Stimulated activated CD4-positive, alpha-beta T cell treated with anti-CD3 and anti-CD28 coated beads, Interleukin-4, amount 100 ng/mL, for 48 hours (primary cell): ENCODE data around the gene OR10H2.
"Not testable (repeated sequence)": the region's sequence is repeated elsewhere in the genome, so short reads cannot be mapped to it uniquely, and the experiment has no call there.

Experiments used
- DNase-seq, 2 donors: peaks; one replicate each; pipeline ENCODE4 v3.0.0-alpha.2; 2020; ENCODE audit warnings: low read depth in 2 of 2

The OR10H2 gene

DNA sequence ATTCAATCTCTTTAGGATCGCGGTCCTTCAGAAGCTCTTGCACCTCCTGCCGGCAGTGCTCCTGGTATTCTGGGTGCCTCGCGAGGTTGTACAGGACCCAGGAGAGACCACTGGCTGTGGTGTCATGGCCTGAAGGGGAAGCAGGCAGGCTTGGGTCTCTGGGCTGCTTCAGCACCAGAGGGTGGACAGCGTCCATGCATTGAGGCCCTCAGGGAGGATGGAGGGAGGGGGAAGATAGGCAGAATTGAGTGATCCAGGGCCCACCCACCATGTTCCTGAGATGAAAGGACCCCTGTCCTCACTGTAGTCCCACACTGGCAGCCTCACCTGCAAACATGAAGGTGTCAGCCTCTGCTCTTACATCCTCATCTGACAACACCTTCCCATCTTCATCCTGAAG is 41.8 kb downstream of the OR10H2 start:
- no peak for DNase-seq

DNA sequence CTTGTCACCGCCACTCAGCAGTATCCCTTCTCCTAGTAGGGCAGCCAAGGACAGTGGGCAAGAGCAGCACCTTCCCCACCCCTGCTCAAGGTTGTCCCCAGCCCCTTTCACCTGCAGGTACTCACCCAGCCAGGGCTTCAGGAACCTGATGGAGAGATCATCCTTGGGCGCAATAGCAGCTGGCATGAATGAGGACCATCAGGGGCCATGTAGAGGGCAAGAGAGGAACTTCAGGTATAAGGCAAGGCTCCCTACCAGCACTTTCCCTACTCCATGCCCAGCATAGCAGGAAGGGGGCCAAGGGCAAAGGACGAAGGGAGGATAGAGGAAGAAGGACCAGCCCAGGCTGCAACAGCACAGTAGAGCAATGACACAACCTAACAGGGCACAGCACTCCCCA is 46.3 kb downstream of the OR10H2 start:
- DNase-seq, result not testable (repeated sequence)

DNA sequence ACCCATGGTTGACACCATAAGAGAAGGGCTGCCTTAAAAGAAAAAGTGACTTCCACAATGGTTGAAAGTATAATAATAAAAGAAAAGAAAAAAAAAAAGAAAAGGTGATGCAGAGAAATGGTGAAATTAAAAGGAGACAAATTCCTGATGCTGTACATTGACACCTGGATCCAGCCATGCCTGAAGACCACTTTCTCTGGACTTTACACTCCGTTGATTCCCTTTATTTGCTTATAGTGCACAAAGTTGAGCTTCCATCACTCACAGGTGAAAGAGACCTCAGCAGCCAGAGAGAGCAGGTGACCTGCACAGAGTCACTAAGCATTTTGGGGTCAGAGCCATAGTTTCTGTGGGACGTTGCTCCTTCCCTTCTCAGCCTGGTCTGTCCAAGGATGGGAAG is 47.4 kb downstream of the OR10H2 start:
- DNase-seq, result no peak

DNA sequence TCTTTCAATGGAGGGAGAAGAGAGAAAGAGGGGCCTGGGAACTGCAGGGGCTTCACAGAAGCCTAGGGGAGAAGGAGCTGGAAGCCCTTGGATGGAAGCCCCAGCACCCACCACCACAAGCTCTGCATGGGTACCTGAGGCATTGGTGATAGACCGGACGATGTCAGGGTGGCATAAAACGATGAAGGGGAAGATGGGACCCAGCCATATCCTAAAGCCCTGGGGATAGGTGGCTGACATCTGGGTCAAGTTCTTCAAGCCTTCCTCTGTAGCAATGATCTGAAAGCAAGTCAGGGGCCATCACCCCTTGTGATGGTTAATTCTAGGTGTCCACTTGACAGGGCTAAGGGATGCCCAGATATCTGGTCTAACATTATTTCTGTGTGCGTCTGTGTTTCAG is 48.4 kb downstream of the OR10H2 start:
- DNase-seq, result no peak

DNA sequence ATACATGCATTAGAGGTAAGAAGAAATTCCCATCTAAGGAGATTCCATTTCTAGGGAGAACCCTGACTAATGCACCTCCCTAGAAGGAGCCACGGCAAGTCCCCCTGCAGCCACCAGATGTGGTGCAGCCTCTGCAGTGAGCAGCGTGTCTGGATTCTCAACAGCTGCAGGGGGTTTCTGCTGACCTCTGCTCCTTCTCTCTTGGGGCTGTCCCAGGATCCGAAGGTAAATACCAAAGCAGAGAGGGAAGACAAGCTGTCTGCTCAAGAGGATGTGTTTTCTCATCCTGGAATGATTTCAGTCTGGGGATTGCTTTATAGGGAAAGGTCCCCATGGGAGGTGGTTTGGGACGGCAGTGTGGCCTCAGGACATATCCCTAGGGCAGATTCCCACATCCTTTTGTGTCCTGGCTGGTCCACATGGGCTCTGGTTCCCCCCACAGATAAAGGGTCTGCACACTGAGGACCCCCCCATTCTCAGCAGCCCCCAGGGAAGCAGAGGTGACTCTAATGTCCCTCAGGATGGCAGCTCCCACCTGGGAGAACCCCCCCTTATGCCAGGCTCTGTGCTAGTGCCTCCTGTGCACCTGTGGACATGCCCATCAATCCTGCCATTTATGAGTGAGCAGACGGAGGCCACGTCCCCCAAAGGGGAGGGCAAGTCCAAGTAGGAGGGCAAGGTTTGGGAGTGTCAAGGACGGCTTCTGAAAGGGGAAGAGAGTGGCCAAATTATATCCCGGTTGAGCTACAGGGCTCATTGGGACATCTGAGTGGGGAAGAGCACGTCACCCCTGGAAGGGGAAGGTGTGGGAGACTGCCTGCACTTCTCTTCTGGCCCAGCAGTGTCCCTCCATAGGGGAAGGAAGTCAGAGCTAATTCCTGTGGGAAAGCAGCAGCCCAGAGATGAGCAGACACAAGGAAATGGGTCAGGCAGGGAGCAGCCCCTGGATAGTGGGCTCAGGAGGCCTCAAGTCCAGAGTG is 49.5 kb downstream of the OR10H2 start:
- DNase-seq, result no peak
